CD4-positive, alpha-beta T cell treated with Interleukin-15 for 1 hour (primary cell): ENCODE results near the gene NTN5.
"Not testable (repeated sequence)": the region's sequence is repeated elsewhere in the genome, so short reads cannot be mapped to it uniquely, and the experiment has no call there.

Source experiments
- DNase-seq: peaks from one replicate; pipeline ENCODE4 v3.0.0-alpha.2; 2020

Gene NTN5

GRCh38 chr19:48639483-48640375 is 33.1 kb downstream of the NTN5 start:
- peak; percentile 52 for DNase-seq

GRCh38 chr19:48638831-48639381 is 33.9 kb downstream of the NTN5 start:
- no peak for DNase-seq

GRCh38 chr19:48637948-48638830 is 34.6 kb downstream of the NTN5 start:
- DNase-seq = peak; percentile 95

- DNase-seq = peak; percentile 100
Observed at GRCh38 chr19:48637449-48637947, 35.3 kb downstream of the NTN5 start.

- peak; percentile 44 for DNase-seq
Observed at GRCh38 chr19:48636859-48637448, 35.9 kb downstream of the NTN5 start, which contains the start of gene DBP. DBP (minus strand) TSS chr19:48637379; CDS start chr19:48636994, 385 bp downstream.

- DNase-seq = no peak
Observed at GRCh38 chr19:48635966-48636858, 36.6 kb downstream of the NTN5 start.

GRCh38 chr19:48635263-48635965 is 37.4 kb downstream of the NTN5 start:
- DNase-seq = peak; percentile 66

- peak; percentile 94 for DNase-seq
Observed at GRCh38 chr19:48634424-48635262, 38.2 kb downstream of the NTN5 start.

- DNase-seq = no peak
Observed at GRCh38 chr19:48634036-48634342, 38.8 kb downstream of the NTN5 start.

GRCh38 chr19:48633148-48634035 is 39.4 kb downstream of the NTN5 start:
- no peak for DNase-seq

GRCh38 chr19:48632692-48633147 is 40.1 kb downstream of the NTN5 start:
- no peak for DNase-seq

GRCh38 chr19:48632286-48632685 is 40.5 kb downstream of the NTN5 start:
- DNase-seq = not testable (repeated sequence)

GRCh38 chr19:48631225-48631624 is 41.6 kb downstream of the NTN5 start:
- no peak for DNase-seq

- DNase-seq = no peak
Observed at GRCh38 chr19:48630296-48631063, 42.3 kb downstream of the NTN5 start.

- no peak for DNase-seq
Observed at GRCh38 chr19:48629599-48630295, 43.1 kb downstream of the NTN5 start.

- DNase-seq = no peak
Observed at GRCh38 chr19:48629297-48629598, 43.6 kb downstream of the NTN5 start.

- no peak for DNase-seq
Observed at GRCh38 chr19:48628486-48629296, 44.1 kb downstream of the NTN5 start.
